Measurements from ENCODE around the gene LPCAT3. TPM values are rescaled to one million over a fixed set of nuclear protein-coding genes. Genes with fewer than 3 reads are reported as not detected.

The LPCAT3 gene
- total and polyA plus RNA-seq, 2 of the 13 experiments (the other 11 are each of a cell fraction or from before 2014, with no cell fraction given): 44.5 to 64.3 TPM

GRCh38 chr12:6961695-6962284 lies 56.5 kb downstream of the LPCAT3 start (continued):
- no peak for TF ChIP-seq HHEX (CRISPR knock-in tag; IDR thresholded peaks at IDR 0.05)
- TF ChIP-seq ZNF761 (CRISPR knock-in tag; conservative IDR thresholded peaks at IDR 0.05): no peak
- TF ChIP-seq HDAC1 (CRISPR knock-in tag; IDR thresholded peaks at IDR 0.05): peak; percentile 15; the same call in 1 of the 2 replicates
- no peak for TF ChIP-seq ARNT2 (CRISPR knock-in tag; IDR thresholded peaks at IDR 0.05; ENCODE audit: low read depth)
- TF ChIP-seq ZNF788 (CRISPR knock-in tag; IDR thresholded peaks at IDR 0.05; ENCODE audit: borderline replicate concordance): 0 out of 2 replicates have a peak, but pooled peaks have one; percentile 33
- TF ChIP-seq MED8 (CRISPR knock-in tag; IDR thresholded peaks at IDR 0.05; ENCODE audit: insufficient replicate concordance): peak; percentile 20
- 0 out of 2 replicates have a peak, but pooled peaks have one; percentile 12 for TF ChIP-seq POGZ (CRISPR knock-in tag; IDR thresholded peaks at IDR 0.05)
- TF ChIP-seq NFE2 (CRISPR knock-in tag; IDR thresholded peaks at IDR 0.05): peak; percentile 87; the same call in 1 of the 2 replicates
- TF ChIP-seq SAP130 (CRISPR knock-in tag; IDR thresholded peaks at IDR 0.05; ENCODE audit: low read depth): peak; percentile 75
- TF ChIP-seq CENPT (CRISPR knock-in tag; IDR thresholded peaks at IDR 0.05; ENCODE audit: low read depth): no peak
- TF ChIP-seq GATAD2A (CRISPR knock-in tag; IDR thresholded peaks at IDR 0.05): peak; percentile 42; the same call in 1 of the 2 replicates
- no peak for TF ChIP-seq MAZ (IDR thresholded peaks at IDR 0.05; ENCODE audit: borderline replicate concordance, low read depth, low read length)
- TF ChIP-seq MAZ (CRISPR knock-in tag; IDR thresholded peaks at IDR 0.05; ENCODE audit: low read depth): peak; percentile 39; the same call in 1 of the 2 replicates
- no peak for TF ChIP-seq ONECUT2 (CRISPR knock-in tag; IDR thresholded peaks at IDR 0.05)
- TF ChIP-seq TIGD3 (CRISPR knock-in tag; IDR thresholded peaks at IDR 0.05; ENCODE audit: borderline replicate concordance): no peak
- TF ChIP-seq, protein P1, sequence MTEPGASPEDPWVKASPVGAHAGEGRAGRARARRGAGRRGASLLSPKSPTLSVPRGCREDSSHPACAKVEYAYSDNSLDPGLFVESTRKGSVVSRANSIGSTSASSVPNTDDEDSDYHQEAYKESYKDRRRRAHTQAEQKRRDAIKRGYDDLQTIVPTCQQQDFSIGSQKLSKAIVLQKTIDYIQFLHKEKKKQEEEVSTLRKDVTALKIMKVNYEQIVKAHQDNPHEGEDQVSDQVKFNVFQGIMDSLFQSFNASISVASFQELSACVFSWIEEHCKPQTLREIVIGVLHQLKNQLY (CRISPR knock-in tag; IDR thresholded peaks at IDR 0.05): no peak
- TF ChIP-seq HMG20A (CRISPR knock-in tag; IDR thresholded peaks at IDR 0.05; ENCODE audit: borderline replicate concordance): no peak
- TF ChIP-seq XRCC5 (optimal IDR thresholded peaks at IDR 0.05; ENCODE audit: low read length): peak; percentile 91
- peak; percentile 47 for TF ChIP-seq SMC3 (IDR thresholded peaks at IDR 0.05; ENCODE audit: low read length)
- TF ChIP-seq NRL (CRISPR knock-in tag; IDR thresholded peaks at IDR 0.05; ENCODE audit: borderline replicate concordance): peak; percentile 47; the same call in 1 of the 2 replicates
- TF ChIP-seq PBX3 (CRISPR knock-in tag; IDR thresholded peaks at IDR 0.05; ENCODE audit: borderline replicate concordance): no peak
- TF ChIP-seq, protein P2, sequence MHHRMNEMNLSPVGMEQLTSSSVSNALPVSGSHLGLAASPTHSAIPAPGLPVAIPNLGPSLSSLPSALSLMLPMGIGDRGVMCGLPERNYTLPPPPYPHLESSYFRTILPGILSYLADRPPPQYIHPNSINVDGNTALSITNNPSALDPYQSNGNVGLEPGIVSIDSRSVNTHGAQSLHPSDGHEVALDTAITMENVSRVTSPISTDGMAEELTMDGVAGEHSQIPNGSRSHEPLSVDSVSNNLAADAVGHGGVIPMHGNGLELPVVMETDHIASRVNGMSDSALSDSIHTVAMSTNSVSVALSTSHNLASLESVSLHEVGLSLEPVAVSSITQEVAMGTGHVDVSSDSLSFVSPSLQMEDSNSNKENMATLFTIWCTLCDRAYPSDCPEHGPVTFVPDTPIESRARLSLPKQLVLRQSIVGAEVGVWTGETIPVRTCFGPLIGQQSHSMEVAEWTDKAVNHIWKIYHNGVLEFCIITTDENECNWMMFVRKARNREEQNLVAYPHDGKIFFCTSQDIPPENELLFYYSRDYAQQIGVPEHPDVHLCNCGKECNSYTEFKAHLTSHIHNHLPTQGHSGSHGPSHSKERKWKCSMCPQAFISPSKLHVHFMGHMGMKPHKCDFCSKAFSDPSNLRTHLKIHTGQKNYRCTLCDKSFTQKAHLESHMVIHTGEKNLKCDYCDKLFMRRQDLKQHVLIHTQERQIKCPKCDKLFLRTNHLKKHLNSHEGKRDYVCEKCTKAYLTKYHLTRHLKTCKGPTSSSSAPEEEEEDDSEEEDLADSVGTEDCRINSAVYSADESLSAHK (CRISPR knock-in tag; IDR thresholded peaks at IDR 0.05; ENCODE audit: borderline replicate concordance): no peak
- no peak for TF ChIP-seq ZUFSP (CRISPR knock-in tag; IDR thresholded peaks at IDR 0.05; ENCODE audit: borderline replicate concordance)

Data from HepG2 (cell line).